ENCODE data around the gene GPR137B.
"Not testable (repeated sequence)": the region's sequence is repeated elsewhere in the genome, so short reads cannot be mapped to it uniquely, and the experiment has no call there.

Gene GPR137B

DNA sequence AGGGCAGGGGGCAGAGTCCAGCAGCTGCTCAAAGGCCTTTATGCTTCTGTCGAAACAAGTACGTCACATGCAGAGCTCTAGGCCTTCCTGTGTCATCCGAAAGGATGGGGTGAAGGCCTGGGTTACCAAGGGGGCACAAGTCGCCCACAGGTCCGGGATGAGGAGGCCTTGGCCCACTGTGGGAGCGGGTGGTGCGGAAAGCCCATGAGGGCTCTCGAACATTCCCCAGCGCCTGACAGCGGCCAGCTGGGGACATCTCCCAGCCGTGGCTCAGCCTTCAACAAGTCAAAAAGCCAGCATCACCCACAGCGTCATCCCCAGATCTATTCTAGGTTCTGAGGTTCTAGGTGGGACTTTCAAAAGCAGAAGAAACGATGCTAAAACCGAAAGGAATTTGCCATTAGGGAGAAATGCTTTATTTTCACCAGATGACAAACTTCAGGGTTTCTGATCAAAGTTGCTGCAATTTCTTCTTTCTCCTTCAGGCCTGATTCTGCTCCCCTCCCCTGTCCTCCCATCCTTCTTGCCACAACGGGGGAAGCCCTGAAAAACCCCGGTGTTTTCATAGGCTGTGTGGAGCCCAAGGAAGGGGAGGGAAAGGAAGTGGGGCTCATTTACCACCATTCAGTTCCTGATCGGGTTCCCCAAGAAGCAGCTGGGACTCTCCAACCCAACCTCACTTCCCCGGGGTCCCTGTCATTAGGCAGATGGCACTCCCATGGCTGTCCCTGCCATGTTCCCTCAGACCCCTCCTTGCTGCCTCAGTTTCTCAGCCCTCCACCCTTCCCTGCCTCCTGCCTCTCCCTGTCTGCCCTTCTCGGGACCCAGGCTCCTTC is 17.6 kb downstream of the GPR137B start:
- Histone ChIP-seq H3K27me3 (no peaks in the 10 kb centered on the region), H3K36me3 (no peaks in the 10 kb centered on the region), H3K9me3 (no peaks in the 10 kb centered on the region), H3K4me1 (no peaks in the 10 kb centered on the region), H3K4me3 (ENCODE audit: low read depth, low read length) (no peak overlapping the region)
- DNase-seq: no peak
- TF ChIP-seq, protein P1, sequence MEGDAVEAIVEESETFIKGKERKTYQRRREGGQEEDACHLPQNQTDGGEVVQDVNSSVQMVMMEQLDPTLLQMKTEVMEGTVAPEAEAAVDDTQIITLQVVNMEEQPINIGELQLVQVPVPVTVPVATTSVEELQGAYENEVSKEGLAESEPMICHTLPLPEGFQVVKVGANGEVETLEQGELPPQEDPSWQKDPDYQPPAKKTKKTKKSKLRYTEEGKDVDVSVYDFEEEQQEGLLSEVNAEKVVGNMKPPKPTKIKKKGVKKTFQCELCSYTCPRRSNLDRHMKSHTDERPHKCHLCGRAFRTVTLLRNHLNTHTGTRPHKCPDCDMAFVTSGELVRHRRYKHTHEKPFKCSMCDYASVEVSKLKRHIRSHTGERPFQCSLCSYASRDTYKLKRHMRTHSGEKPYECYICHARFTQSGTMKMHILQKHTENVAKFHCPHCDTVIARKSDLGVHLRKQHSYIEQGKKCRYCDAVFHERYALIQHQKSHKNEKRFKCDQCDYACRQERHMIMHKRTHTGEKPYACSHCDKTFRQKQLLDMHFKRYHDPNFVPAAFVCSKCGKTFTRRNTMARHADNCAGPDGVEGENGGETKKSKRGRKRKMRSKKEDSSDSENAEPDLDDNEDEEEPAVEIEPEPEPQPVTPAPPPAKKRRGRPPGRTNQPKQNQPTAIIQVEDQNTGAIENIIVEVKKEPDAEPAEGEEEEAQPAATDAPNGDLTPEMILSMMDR (IDR thresholded peaks at IDR 0.05; ENCODE audit: low read depth, low read length): no peak

DNA sequence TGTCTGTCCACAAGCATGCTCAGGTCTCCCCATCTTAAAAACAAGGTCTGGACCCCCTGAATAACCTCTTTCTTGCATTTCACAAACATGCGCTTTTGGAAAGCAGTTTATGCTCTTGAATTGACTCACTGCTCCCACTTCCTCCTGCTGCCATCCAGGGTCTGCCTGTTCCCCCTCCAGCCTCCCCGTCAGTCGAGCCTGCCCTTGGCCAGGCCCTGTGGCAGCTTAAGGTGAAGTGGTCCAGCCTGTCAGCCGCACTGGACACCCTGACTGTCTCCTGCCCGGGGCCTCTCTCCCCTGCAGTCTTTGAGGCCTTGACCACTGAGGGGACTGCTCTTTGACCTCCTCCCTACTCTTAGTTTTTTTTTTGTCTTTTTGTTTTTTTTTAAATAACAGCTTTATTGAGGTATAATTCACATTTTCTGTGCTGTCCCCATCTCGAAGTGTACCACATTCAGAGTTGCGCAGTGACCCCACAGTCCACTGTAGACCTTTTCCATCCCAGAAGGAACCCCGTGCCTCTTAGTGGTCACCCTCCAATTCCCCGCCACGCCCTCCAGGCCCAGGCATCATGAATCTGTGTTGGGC is 18.3 kb downstream of the GPR137B start:
- no peaks in the 10 kb centered on the region for H3K9me3 ChIP-seq
- H3K27me3 ChIP-seq: no peaks in the 10 kb centered on the region
- H3K4me1 ChIP-seq: no peaks in the 10 kb centered on the region
- no peak overlapping the region for H3K4me3 ChIP-seq (ENCODE audit: low read depth, low read length)
- TF ChIP-seq, protein P1 (IDR thresholded peaks at IDR 0.05; ENCODE audit: low read depth, low read length): no peak
- no peak for DNase-seq
- no peaks in the 10 kb centered on the region for H3K36me3 ChIP-seq

DNA sequence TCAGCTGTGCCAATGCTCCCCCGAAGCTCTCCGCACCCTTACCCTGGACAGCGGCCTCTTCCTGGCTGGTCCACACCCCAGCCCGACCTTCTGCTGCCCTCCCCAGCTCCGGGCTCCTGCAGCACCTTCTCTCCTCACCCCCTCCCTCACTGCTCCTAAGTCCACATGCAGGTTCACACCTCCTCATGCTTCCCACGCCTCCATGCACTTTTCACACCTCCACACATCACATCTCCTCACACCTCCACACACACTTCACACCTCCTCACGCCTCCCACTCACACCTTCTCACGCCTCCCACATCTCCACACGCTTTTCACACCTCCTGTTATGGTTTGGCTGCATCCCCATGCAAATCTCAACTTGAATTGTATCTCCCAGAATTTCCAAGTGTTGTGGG is 18.9 kb downstream of the GPR137B start:
- no peak overlapping the region for H3K4me3 ChIP-seq (ENCODE audit: low read depth, low read length)
- H3K9me3 ChIP-seq: no peaks in the 10 kb centered on the region
- no peaks in the 10 kb centered on the region for H3K4me1 ChIP-seq
- TF ChIP-seq, protein P1 (IDR thresholded peaks at IDR 0.05; ENCODE audit: low read depth, low read length): no peak
- H3K27me3 ChIP-seq: no peaks in the 10 kb centered on the region
- DNase-seq: no peak
- H3K36me3 ChIP-seq: no peaks in the 10 kb centered on the region

DNA sequence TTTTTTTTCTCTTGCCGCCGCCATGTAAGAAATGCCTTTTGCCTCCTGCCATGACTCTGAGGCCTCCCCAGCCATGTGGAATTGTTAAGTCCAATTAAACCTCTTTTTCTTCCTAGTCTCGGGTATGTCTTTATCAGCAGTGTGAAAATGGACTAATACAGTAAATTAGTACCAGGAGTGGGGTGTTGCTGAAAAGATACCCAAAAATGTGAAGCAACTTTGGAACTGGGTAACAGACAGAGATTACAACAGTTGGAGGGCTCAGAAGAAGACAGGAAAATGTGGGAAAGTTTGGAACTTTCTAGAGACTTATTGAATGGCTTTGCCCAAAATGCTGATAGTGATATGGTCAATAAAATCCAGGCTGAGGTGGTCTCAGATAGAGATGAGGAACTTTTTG is 19.4 kb downstream of the GPR137B start:
- not testable (repeated sequence) for H3K4me3 ChIP-seq (ENCODE audit: low read depth, low read length); H3K4me1 ChIP-seq; H3K9me3 ChIP-seq; H3K27me3 ChIP-seq; H3K36me3 ChIP-seq; DNase-seq

DNA sequence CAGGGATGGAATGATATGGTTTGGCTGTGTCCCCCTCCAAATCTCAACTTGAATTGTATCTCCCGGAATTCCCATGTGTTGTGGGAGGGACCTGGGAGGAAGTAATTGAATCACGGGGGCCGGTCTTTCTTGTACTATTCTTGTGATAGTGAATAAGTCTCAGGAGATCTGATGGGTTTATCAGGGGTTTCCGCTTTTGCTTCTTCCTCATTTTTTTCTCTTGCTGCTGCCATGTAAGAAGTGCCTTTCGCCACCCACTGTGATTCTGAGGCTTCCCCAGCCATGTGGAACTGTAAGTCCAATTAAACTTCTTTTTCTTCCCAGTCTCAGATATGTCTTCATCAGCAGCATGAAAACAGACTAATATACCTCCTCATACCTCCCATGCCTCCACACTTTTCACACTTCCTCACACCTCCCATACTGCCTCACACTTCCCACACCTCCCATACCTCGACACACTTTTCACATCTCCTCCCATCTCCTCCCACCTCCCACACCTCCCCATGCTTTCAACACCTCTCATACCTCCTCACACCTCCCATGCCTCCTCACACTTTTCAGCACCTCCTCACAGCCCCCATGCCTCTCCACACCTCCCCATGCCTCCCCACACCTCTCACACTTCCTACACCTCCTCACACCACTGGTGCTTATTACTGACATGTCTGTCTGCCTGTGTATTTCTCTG is 21.3 kb downstream of the GPR137B start:
- TF ChIP-seq, protein P1 (IDR thresholded peaks at IDR 0.05; ENCODE audit: low read depth, low read length): no peak
- no peaks in the 10 kb centered on the region for H3K27me3 ChIP-seq

DNA sequence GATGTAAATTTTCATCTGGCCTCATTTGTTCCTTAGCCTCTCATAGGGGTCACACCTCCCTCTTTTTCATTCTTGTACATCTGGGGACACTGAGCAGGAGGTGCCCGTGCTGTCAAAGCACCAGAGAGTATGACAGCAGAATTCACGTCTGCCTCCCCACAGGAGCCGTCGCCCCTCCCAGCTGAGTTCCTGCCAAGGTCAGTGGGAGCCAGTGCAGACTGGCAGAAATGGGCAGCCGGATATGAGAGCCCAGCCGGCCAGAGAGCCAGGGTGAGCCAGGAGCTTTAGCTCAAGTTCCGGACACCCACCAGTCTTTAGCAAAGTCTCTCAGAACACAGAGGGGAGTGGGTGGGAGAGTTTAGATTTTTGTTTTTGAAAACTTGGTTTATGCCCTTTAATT is 21.9 kb downstream of the GPR137B start:
- H3K9me3 ChIP-seq: no peaks in the 10 kb centered on the region
- H3K4me3 ChIP-seq (ENCODE audit: low read depth, low read length): no peak overlapping the region
- no peak for DNase-seq
- H3K36me3 ChIP-seq: no peaks in the 10 kb centered on the region
- H3K4me1 ChIP-seq: no peaks in the 10 kb centered on the region
- TF ChIP-seq, protein P1 (IDR thresholded peaks at IDR 0.05; ENCODE audit: low read depth, low read length): no peak
- no peaks in the 10 kb centered on the region for H3K27me3 ChIP-seq

More for the DNA sequence above, 21.3 kb downstream of the GPR137B start:
- no peak for DNase-seq
- H3K4me3 ChIP-seq (ENCODE audit: low read depth, low read length): no peak overlapping the region
- no peaks in the 10 kb centered on the region for H3K4me1 ChIP-seq
- no peaks in the 10 kb centered on the region for H3K9me3 ChIP-seq
- no peaks in the 10 kb centered on the region for H3K36me3 ChIP-seq

Measured in BE2C (cell line).